Measurements from ENCODE around the gene METTL1.

GRCh38 chr12:57815177-57816000 lies 43.5 kb upstream of the METTL1 start:
- TF ChIP-seq, protein P1, sequence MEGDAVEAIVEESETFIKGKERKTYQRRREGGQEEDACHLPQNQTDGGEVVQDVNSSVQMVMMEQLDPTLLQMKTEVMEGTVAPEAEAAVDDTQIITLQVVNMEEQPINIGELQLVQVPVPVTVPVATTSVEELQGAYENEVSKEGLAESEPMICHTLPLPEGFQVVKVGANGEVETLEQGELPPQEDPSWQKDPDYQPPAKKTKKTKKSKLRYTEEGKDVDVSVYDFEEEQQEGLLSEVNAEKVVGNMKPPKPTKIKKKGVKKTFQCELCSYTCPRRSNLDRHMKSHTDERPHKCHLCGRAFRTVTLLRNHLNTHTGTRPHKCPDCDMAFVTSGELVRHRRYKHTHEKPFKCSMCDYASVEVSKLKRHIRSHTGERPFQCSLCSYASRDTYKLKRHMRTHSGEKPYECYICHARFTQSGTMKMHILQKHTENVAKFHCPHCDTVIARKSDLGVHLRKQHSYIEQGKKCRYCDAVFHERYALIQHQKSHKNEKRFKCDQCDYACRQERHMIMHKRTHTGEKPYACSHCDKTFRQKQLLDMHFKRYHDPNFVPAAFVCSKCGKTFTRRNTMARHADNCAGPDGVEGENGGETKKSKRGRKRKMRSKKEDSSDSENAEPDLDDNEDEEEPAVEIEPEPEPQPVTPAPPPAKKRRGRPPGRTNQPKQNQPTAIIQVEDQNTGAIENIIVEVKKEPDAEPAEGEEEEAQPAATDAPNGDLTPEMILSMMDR (IDR thresholded peaks at IDR 0.05), result no peak
- TF ChIP-seq POLR2A (IDR thresholded peaks at IDR 0.05), result no peak
